Neural cell (in vitro differentiated cells): ENCODE measurements around the gene GSE1. TPM values are rescaled to one million over a fixed set of nuclear protein-coding genes. Genes with fewer than 3 reads are reported as not detected.

ENCODE experiments used
- H2AFZ ChIP-seq: fragments of 200-600, 300-800 bp; sonication (generic), shearing (Covaris generic); 2 replicates; pipeline ENCODE4 v1.6.0; 2014; ENCODE audit warnings: low read depth, mild to moderate bottlenecking, antibody characterized with exemption, low read length, moderate library complexity
- H3F3A ChIP-seq: fragments of 200-600 bp; shearing (Covaris generic); 2 replicates; pipeline ENCODE4 v1.6.1; 2016; ENCODE audit warnings: mild to moderate bottlenecking, moderate library complexity, mixed read lengths, antibody characterized with exemption, low read length; ENCODE audit not compliant: insufficient read depth, poor library complexity, severe bottlenecking
- H3K27ac ChIP-seq: fragments of 200-600, 300-800 bp; sonication (generic), shearing (Covaris generic); 2 replicates; pipeline ENCODE4 v1.5.1; 2014; ENCODE audit warnings: mild to moderate bottlenecking, low read length, moderate library complexity
- H3K27me3 ChIP-seq: fragments of 300-800, 200-600 bp; sonication (generic), shearing (Covaris generic); 2 replicates; pipeline ENCODE4 v1.6.0; 2014; ENCODE audit warnings: mild to moderate bottlenecking, low read depth, low read length, moderate library complexity; ENCODE audit not compliant: insufficient read depth
- H3K36me3 ChIP-seq: fragments of 300-800, 200-600 bp; sonication (generic), shearing (Covaris generic); 2 replicates; pipeline ENCODE4 v1.5.1; 2014; ENCODE audit warnings: mild to moderate bottlenecking, antibody characterized with exemption, low read length, moderate library complexity; ENCODE audit not compliant: insufficient read depth
- H3K4me2 ChIP-seq: fragments of 300-800, 200-600 bp; sonication (generic), shearing (Covaris generic); 2 replicates; pipeline ENCODE4 v1.6.0; 2014; ENCODE audit warnings: mild to moderate bottlenecking, low read length
- H3K4me3 ChIP-seq: fragments of 300-800, 200-600 bp; sonication (generic), shearing (Covaris generic); 2 replicates; pipeline ENCODE4 v1.5.1; 2014; ENCODE audit warnings: mild to moderate bottlenecking, low read length, moderate library complexity
- H3K79me2 ChIP-seq: fragments of 200-600 bp; shearing (Covaris generic); replicated peaks from 2 replicates; pipeline ENCODE4 v1.6.0; 2014; ENCODE audit warnings: mild to moderate bottlenecking, low read length, moderate library complexity; ENCODE audit not compliant: insufficient read depth
- H3K9ac ChIP-seq: fragments of 300-800, 200-600 bp; sonication (generic), shearing (Covaris generic); 2 replicates; pipeline ENCODE4 v1.6.1; 2016; ENCODE audit warnings: mild to moderate bottlenecking, low read length, mixed read lengths
- H3K9me2 ChIP-seq: fragments of 200-600 bp; shearing (Covaris generic); 2 replicates; pipeline ENCODE4 v1.6.1; 2016; ENCODE audit warnings: mild to moderate bottlenecking, low read length, mixed read lengths; ENCODE audit not compliant: insufficient read depth
- H3K9me3 ChIP-seq: fragments of 200-600, 300-800 bp; sonication (generic), shearing (Covaris generic); 2 replicates; pipeline ENCODE4 v1.6.1; 2016; ENCODE audit warnings: mild to moderate bottlenecking, mixed run types, low read length, moderate library complexity, mixed read lengths
- H4K20me1 ChIP-seq: fragments of 200-600 bp; shearing (Covaris generic); 2 replicates; pipeline ENCODE4 v1.6.1; 2016; ENCODE audit warnings: mild to moderate bottlenecking, mixed run types; ENCODE audit not compliant: insufficient read depth
- EP300 ChIP-seq: fragments of 450-650 bp; conservative IDR thresholded peaks from 2 replicates; pipeline ENCODE4 v1.6.1; 2014; ENCODE audit warnings: antibody characterized with exemption, mild to moderate bottlenecking, moderate library complexity; ENCODE audit not compliant: poor library complexity, severe bottlenecking
- EZH2 ChIP-seq: fragments of 200-600, 300-800 bp; shearing (Covaris generic), sonication (generic); IDR thresholded peaks from 2 replicates; pipeline ENCODE4 v1.6.1; 2014; ENCODE audit warnings: antibody characterized with exemption, low read length, borderline replicate concordance, mild to moderate bottlenecking; ENCODE audit not compliant: insufficient read depth, poor library complexity, severe bottlenecking
- MXI1 ChIP-seq: fragments of 450-650 bp; conservative IDR thresholded peaks from 2 replicates; pipeline ENCODE4 v1.6.1; 2014; ENCODE audit warnings: antibody characterized with exemption, mild to moderate bottlenecking; ENCODE audit not compliant: poor library complexity, severe bottlenecking
- POLR2AphosphoS5 ChIP-seq: IDR thresholded peaks from 2 replicates; pipeline ENCODE4 v1.6.1; 2012
- RAD21 ChIP-seq: fragments of 450-650 bp; conservative IDR thresholded peaks from 2 replicates; pipeline ENCODE4 v1.6.1; 2014; ENCODE audit warnings: antibody characterized with exemption, mild to moderate bottlenecking, moderate library complexity
- SMC3 ChIP-seq: fragments of 450-650 bp; conservative IDR thresholded peaks from 2 replicates; pipeline ENCODE4 v1.6.1; 2014; ENCODE audit warnings: antibody characterized with exemption, mild to moderate bottlenecking, moderate library complexity; ENCODE audit not compliant: poor library complexity
- TAF1 ChIP-seq: IDR thresholded peaks from 2 replicates; pipeline ENCODE4 v1.6.1; 2012; ENCODE audit warnings: low read depth
- polyA plus RNA-seq: library from polyadenylated mRNA; depleted of rRNA; stranded (reverse); fragments of >200 nt; gene quantifications from 2 replicates; pipeline ENCODE4 v1.2.3, GENCODE V29; 2014
- TF ChIP-seq, protein P1 (sequence below): fragments of 450-650 bp; IDR thresholded peaks from 2 replicates; pipeline ENCODE4 v1.5.1; 2014; ENCODE audit warnings: antibody characterized with exemption, mild to moderate bottlenecking, moderate library complexity; ENCODE audit not compliant: poor library complexity, severe bottlenecking
- TF ChIP-seq, protein P2 (sequence below): IDR thresholded peaks from 2 replicates; pipeline ENCODE4 v1.6.1; 2012; ENCODE audit warnings: borderline replicate concordance

The GSE1 gene
- polyA plus RNA-seq, 1 donor from 2014 or later: 35.6 TPM

DNA sequence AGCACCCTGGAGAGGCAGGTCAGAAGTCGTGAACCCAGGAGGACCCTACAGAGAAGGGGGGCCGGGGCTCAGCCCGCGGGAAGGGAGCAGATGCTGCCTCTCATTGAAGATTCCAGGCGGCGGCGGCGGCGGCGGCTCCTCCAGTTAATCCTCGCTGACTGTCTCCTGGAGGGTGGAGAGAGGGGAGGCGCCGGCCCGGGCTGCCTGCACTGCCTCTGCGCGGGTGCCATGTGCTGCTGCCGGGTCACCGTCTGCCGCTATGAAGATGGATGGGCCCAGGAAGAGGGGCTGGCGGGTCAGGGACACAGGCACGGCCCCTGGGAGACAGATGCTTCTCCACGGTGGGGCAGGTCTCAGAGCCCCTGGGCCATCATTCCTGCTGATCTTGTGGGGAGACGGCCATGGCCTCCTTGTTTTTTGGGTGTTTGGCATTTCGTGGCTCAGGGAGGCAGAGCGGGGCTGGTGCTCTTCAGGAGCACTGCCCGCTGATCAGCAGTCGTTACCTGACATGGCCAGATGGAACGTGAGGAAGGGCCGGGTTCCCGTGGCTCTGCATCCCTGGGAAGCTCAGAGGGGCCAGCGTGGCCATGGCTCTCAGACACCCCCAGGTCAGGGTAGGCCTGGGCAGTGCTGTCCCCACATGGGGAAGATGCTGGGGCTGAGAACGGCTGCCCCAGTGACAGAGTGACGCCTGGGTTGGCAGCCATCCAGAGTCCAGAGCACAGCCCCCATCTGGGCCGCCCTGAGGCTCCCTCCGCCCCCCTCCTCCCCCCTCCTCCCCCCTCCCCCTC, 39.5 kb downstream of the GSE1 start:
- Histone ChIP-seq H3K36me3 (no peaks in the 10 kb centered on the region), H3K79me2 (no peaks in the 10 kb centered on the region), H3K4me2 (no peak overlapping the region), H3K27ac (no peak overlapping the region), H3K9me2 (no peaks in the 10 kb centered on the region), H3K4me3 (no peak overlapping the region), H3K9ac (no peak overlapping the region), H4K20me1 (no peaks in the 10 kb centered on the region), H3K27me3 (no peaks in the 10 kb centered on the region), H2AFZ (no peak overlapping the region), H3F3A (no peaks in the 10 kb centered on the region), H3K9me3 (no peaks in the 10 kb centered on the region)
- TF ChIP-seq TAF1: no peak
- TF ChIP-seq, protein P1, sequence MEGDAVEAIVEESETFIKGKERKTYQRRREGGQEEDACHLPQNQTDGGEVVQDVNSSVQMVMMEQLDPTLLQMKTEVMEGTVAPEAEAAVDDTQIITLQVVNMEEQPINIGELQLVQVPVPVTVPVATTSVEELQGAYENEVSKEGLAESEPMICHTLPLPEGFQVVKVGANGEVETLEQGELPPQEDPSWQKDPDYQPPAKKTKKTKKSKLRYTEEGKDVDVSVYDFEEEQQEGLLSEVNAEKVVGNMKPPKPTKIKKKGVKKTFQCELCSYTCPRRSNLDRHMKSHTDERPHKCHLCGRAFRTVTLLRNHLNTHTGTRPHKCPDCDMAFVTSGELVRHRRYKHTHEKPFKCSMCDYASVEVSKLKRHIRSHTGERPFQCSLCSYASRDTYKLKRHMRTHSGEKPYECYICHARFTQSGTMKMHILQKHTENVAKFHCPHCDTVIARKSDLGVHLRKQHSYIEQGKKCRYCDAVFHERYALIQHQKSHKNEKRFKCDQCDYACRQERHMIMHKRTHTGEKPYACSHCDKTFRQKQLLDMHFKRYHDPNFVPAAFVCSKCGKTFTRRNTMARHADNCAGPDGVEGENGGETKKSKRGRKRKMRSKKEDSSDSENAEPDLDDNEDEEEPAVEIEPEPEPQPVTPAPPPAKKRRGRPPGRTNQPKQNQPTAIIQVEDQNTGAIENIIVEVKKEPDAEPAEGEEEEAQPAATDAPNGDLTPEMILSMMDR: no peak
- TF ChIP-seq EZH2: no peak
- TF ChIP-seq RAD21: no peak
- no peak for TF ChIP-seq SMC3
- TF ChIP-seq EP300: no peak
- no peak for TF ChIP-seq MXI1
- TF ChIP-seq, protein P2, sequence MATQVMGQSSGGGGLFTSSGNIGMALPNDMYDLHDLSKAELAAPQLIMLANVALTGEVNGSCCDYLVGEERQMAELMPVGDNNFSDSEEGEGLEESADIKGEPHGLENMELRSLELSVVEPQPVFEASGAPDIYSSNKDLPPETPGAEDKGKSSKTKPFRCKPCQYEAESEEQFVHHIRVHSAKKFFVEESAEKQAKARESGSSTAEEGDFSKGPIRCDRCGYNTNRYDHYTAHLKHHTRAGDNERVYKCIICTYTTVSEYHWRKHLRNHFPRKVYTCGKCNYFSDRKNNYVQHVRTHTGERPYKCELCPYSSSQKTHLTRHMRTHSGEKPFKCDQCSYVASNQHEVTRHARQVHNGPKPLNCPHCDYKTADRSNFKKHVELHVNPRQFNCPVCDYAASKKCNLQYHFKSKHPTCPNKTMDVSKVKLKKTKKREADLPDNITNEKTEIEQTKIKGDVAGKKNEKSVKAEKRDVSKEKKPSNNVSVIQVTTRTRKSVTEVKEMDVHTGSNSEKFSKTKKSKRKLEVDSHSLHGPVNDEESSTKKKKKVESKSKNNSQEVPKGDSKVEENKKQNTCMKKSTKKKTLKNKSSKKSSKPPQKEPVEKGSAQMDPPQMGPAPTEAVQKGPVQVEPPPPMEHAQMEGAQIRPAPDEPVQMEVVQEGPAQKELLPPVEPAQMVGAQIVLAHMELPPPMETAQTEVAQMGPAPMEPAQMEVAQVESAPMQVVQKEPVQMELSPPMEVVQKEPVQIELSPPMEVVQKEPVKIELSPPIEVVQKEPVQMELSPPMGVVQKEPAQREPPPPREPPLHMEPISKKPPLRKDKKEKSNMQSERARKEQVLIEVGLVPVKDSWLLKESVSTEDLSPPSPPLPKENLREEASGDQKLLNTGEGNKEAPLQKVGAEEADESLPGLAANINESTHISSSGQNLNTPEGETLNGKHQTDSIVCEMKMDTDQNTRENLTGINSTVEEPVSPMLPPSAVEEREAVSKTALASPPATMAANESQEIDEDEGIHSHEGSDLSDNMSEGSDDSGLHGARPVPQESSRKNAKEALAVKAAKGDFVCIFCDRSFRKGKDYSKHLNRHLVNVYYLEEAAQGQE: no peak
- TF ChIP-seq POLR2AphosphoS5: no peak

DNA sequence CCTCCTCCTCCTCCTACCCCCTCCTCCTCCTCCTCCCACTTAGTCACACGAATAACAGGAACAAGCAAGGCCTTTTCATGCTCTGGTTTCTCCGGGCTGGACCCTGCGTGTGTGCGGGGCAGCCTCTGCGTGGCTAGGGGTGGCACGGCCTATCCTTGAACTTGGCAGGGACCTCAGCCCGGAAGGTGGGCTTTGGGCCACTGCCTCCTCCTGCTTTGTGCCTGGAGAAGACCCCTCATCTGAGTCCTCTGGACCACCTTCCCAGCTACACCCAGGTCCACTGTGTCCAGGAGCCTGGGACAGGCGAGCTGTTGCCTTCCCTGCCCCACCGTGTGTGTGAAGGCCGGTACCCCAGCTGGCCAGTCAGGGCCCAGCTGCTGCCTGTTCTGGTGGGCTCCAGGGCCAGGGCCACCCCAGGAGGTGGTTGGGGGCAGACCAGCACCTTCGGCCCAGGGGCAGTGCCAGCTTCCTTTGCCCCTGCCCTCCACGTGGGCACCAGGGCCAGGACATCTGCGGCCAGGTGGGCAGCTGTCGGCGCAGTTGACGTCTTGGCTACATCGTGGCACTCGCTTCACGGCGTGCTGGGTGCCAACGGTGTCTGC, 40.3 kb downstream of the GSE1 start:
- H3K36me3 ChIP-seq: no peaks in the 10 kb centered on the region
- no peak overlapping the region for H3K4me2 ChIP-seq
- TF ChIP-seq POLR2AphosphoS5: no peak
- TF ChIP-seq, protein P2: no peak
- H3F3A ChIP-seq: no peaks in the 10 kb centered on the region
- H3K9me3 ChIP-seq: no peaks in the 10 kb centered on the region
- H3K27ac ChIP-seq: peak overlapping the region; percentile 1
- H3K27me3 ChIP-seq: no peaks in the 10 kb centered on the region
- H4K20me1 ChIP-seq: no peaks in the 10 kb centered on the region
- H3K4me3 ChIP-seq: no peak overlapping the region
- H3K79me2 ChIP-seq: no peaks in the 10 kb centered on the region
- H2AFZ ChIP-seq: no peak overlapping the region
- H3K9ac ChIP-seq: no peak overlapping the region
- no peaks in the 10 kb centered on the region for H3K9me2 ChIP-seq
